BE2C (cell line): Measurements from ENCODE around the gene LRRC4C.

Source experiments
- DNase-seq: peaks from one replicate; pipeline ENCODE4 v3.0.0-alpha.2; 2020
- H3K27me3 ChIP-seq: fragments of 250-450 bp; sonication (Bioruptor Pico); 2 replicates; pipeline ENCODE4 v1.5.1; 2020; ENCODE audit warnings: mild to moderate bottlenecking
- H3K36me3 ChIP-seq: fragments of 250-450 bp; sonication (Bioruptor Pico); 2 replicates; pipeline ENCODE4 v1.5.1; 2020; ENCODE audit warnings: mild to moderate bottlenecking
- H3K4me1 ChIP-seq: fragments of 250-450 bp; sonication (Bioruptor Pico); 2 replicates; pipeline ENCODE4 v1.5.1; 2020
- H3K4me3 ChIP-seq: 2 replicates; pipeline ENCODE4 v1.5.1; 2011; ENCODE audit warnings: low read depth, low read length
- H3K9me3 ChIP-seq: fragments of 250-450 bp; sonication (Bioruptor Pico); 2 replicates; pipeline ENCODE4 v1.5.1; 2020
- CTCF ChIP-seq: IDR thresholded peaks from 2 replicates; pipeline ENCODE4 v1.5.1; 2012; ENCODE audit warnings: mild to moderate bottlenecking, low read depth, low read length

LRRC4C gene

GRCh38 chr11:41333357-41333756 lies 126.1 kb downstream of the LRRC4C start:
- no peak for TF ChIP-seq CTCF
- DNase-seq: no peak
- Histone ChIP-seq H3K27me3 (no peaks in the 10 kb centered on the region), H3K9me3 (no peaks in the 10 kb centered on the region), H3K4me3 (no peak overlapping the region), H3K36me3 (no peaks in the 10 kb centered on the region), H3K4me1 (no peaks in the 10 kb centered on the region)

- Histone ChIP-seq H3K4me3 (no peak overlapping the region), H3K4me1 (no peaks in the 10 kb centered on the region), H3K27me3 (no peaks in the 10 kb centered on the region), H3K36me3 (no peaks in the 10 kb centered on the region), H3K9me3 (no peaks in the 10 kb centered on the region)
- TF ChIP-seq CTCF: no peak
- no peak for DNase-seq
These were observed 131.1 kb downstream of the LRRC4C start for GRCh38 chr11:41328324-41328723.

GRCh38 chr11:41323446-41323845 lies 136.0 kb downstream of the LRRC4C start:
- Histone ChIP-seq H3K9me3 (no peaks in the 10 kb centered on the region), H3K4me1 (no peaks in the 10 kb centered on the region), H3K36me3 (no peaks in the 10 kb centered on the region), H3K27me3 (no peaks in the 10 kb centered on the region), H3K4me3 (no peak overlapping the region)
- no peak for DNase-seq
- TF ChIP-seq CTCF: no peak

DNA sequence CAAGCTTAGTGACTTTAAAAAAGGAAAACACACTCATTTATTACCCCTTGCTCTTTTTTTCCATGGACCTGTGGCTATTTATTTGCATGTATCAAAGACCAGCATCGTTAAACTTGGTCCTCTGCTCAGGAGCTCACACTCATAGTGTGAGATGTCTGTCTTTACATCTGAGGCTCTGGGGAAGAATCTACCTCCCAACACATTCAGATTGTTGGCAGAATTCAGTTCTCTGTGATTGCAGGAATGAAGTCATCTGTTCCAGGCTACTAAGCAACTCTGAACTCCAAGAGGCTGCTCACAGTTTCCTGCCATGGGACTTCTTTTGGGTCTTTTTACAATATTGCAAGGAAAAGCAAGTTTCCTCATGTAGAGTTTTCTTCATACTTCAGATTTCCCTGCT lies 138.8 kb downstream of the LRRC4C start:
- no peaks in the 10 kb centered on the region for H3K4me1 ChIP-seq
- no peak overlapping the region for H3K4me3 ChIP-seq
- H3K27me3 ChIP-seq: no peaks in the 10 kb centered on the region
- H3K36me3 ChIP-seq: no peaks in the 10 kb centered on the region
- H3K9me3 ChIP-seq: no peaks in the 10 kb centered on the region
- DNase-seq: no peak
- TF ChIP-seq CTCF: no peak

DNA sequence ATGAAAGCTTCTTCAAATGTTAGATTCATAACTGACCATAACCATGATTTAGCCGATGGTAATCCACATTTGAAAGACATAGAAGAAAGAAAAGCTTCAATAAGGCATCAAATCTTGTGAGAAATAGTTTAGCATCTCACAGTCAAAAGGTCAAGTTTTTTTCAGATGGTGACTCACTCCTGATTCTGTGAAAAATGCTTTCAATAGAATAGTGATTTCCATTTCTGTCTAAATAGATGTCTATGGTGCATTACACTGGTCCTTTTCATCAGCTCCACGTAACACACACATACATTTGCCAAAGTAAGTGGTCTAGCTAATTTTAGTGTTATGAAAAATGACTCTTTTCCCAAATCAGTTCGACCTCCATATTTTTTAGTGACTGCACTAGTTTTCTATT lies 139.2 kb downstream of the LRRC4C start:
- no peaks in the 10 kb centered on the region for H3K36me3 ChIP-seq
- no peaks in the 10 kb centered on the region for H3K4me1 ChIP-seq
- H3K4me3 ChIP-seq: no peak overlapping the region
- no peaks in the 10 kb centered on the region for H3K9me3 ChIP-seq
- no peak for DNase-seq
- no peak for TF ChIP-seq CTCF
- H3K27me3 ChIP-seq: no peaks in the 10 kb centered on the region

GRCh38 chr11:41319434-41319833 lies 140.0 kb downstream of the LRRC4C start:
- Histone ChIP-seq H3K36me3 (no peaks in the 10 kb centered on the region), H3K4me3 (no peak overlapping the region), H3K27me3 (no peaks in the 10 kb centered on the region), H3K9me3 (no peaks in the 10 kb centered on the region), H3K4me1 (no peaks in the 10 kb centered on the region)
- no peak for TF ChIP-seq CTCF
- no peak for DNase-seq
